ENCODE data around the gene CCNL2. TPM values are rescaled to one million over a fixed set of nuclear protein-coding genes. Genes with fewer than 3 reads are reported as not detected.
A peak's percentile ranks its signal among the peaks of the same experiment; 100 is the strongest.

The CCNL2 gene
- total RNA-seq, 1 donor from 2014 or later: 261 TPM

- no peak overlapping the region for H3K27ac Mint-ChIP-seq (ENCODE audit: unreplicated experiment)
Observed at GRCh38 chr1:1365875-1366698, 33.0 kb downstream of the CCNL2 start.

GRCh38 chr1:1364266-1364665 is 34.9 kb downstream of the CCNL2 start:
- peaks cover 21% of the 10 kb centered on the region for H3K4me1 Mint-ChIP-seq
- no peaks in the 10 kb centered on the region for H3K36me3 Mint-ChIP-seq (ENCODE audit: low read depth)
- peaks cover 9% of the 10 kb centered on the region for H3K27me3 Mint-ChIP-seq (ENCODE audit: low read depth)
- DNase-seq (ENCODE audit: low read depth, low spot score): no peak
- no peaks in the 10 kb centered on the region for H3K9me3 Mint-ChIP-seq
- H3K27ac Mint-ChIP-seq (ENCODE audit: unreplicated experiment): no peak overlapping the region
- peak overlapping the region; percentile 49 for H3K4me3 Mint-ChIP-seq
- TF ChIP-seq CTCF (conservative IDR thresholded peaks at IDR 0.05): no peak

More at GRCh38 chr1:1365875-1366698, 33.0 kb downstream of the CCNL2 start:
- peaks cover 8% of the 10 kb centered on the region for H3K4me1 Mint-ChIP-seq
- TF ChIP-seq CTCF (conservative IDR thresholded peaks at IDR 0.05): no peak
- no peaks in the 10 kb centered on the region for H3K36me3 Mint-ChIP-seq (ENCODE audit: low read depth)
- no peak overlapping the region for H3K4me3 Mint-ChIP-seq
- no peak for DNase-seq (ENCODE audit: low read depth, low spot score)
- peaks cover 5% of the 10 kb centered on the region for H3K27me3 Mint-ChIP-seq (ENCODE audit: low read depth)
- no peaks in the 10 kb centered on the region for H3K9me3 Mint-ChIP-seq

GRCh38 chr1:1361982-1362423 is 37.1 kb downstream of the CCNL2 start:
- H3K4me1 Mint-ChIP-seq: peaks cover 37% of the 10 kb centered on the region
- no peak overlapping the region for H3K27ac Mint-ChIP-seq (ENCODE audit: unreplicated experiment)
- TF ChIP-seq CTCF (conservative IDR thresholded peaks at IDR 0.05): no peak
- H3K36me3 Mint-ChIP-seq (ENCODE audit: low read depth): no peaks in the 10 kb centered on the region
- H3K4me3 Mint-ChIP-seq: peak overlapping the region; percentile 59
- no peaks in the 10 kb centered on the region for H3K9me3 Mint-ChIP-seq
- DNase-seq (ENCODE audit: low read depth, low spot score): no peak
- peaks cover 19% of the 10 kb centered on the region for H3K27me3 Mint-ChIP-seq (ENCODE audit: low read depth)

GRCh38 chr1:1361233-1361981 is 37.7 kb downstream of the CCNL2 start:
- H3K36me3 Mint-ChIP-seq (ENCODE audit: low read depth): no peaks in the 10 kb centered on the region
- H3K9me3 Mint-ChIP-seq: no peaks in the 10 kb centered on the region
- H3K27me3 Mint-ChIP-seq (ENCODE audit: low read depth): peaks cover 20% of the 10 kb centered on the region
- peak overlapping the region; percentile 59 for H3K4me3 Mint-ChIP-seq
- H3K4me1 Mint-ChIP-seq: peaks cover 37% of the 10 kb centered on the region
- DNase-seq (ENCODE audit: low read depth, low spot score): no peak
- TF ChIP-seq CTCF (conservative IDR thresholded peaks at IDR 0.05): no peak
- no peak overlapping the region for H3K27ac Mint-ChIP-seq (ENCODE audit: unreplicated experiment)

- Mint-ChIP-seq H3K27me3 (ENCODE audit: low read depth) (peaks cover 20% of the 10 kb centered on the region), H3K9me3 (no peaks in the 10 kb centered on the region), H3K4me1 (peaks cover 37% of the 10 kb centered on the region), H3K4me3 (no peak overlapping the region), H3K36me3 (ENCODE audit: low read depth) (no peaks in the 10 kb centered on the region), H3K27ac (ENCODE audit: unreplicated experiment) (peak overlapping the region; percentile 54)
- DNase-seq (ENCODE audit: low read depth, low spot score): no peak
- TF ChIP-seq CTCF (conservative IDR thresholded peaks at IDR 0.05): no peak
Observed at GRCh38 chr1:1360506-1361169, 38.5 kb downstream of the CCNL2 start.

Measured in neural crest cell (in vitro differentiated cells).